ENCODE measurements around the gene SNN.

Gene SNN

DNA sequence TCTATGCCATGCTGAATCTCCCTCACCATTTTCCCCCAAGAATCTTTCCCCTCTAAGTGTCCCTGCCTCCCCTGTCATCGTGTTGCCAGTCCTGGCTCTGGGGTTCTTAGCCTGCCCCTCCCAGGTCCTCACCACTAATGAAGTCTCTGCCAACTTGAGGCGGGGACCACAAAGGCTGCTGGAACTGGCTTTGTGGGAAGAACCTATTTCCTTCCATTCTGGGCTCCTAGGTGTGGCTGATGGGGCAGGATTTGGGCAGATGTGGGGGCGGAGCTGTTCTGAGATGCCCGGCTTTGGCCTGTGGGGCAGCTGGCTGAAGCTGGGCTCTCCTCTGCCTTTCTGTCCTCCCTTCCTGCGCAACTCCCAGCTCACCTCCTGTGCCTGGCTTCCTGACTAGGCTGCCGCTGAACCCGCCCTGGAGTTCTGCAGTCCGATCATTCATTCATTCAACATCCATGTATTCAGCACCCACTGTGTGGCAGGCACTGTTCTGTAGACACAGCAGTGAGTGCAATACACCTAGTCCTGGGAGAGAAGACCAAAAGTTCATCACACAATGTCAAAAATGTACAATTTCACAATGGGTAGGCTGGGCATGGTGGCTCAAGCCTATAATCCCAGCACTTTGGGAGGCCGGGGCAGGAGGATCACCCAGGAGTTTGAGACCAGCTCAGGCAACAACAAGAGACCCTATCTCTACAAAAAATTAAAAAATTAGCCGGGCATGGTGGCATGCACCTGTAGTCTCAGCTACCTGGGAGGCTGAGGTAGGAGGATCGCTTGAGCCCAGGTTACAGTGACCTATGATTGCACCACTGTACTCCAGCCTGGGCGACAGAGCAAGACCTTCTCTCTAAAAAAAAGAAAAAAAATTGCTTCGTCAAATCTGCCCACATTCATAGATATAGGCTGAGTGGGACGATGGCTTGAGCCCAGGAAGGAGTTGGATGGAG is 1.9 kb upstream of the SNN start:
- DNase-seq = no peak

DNA sequence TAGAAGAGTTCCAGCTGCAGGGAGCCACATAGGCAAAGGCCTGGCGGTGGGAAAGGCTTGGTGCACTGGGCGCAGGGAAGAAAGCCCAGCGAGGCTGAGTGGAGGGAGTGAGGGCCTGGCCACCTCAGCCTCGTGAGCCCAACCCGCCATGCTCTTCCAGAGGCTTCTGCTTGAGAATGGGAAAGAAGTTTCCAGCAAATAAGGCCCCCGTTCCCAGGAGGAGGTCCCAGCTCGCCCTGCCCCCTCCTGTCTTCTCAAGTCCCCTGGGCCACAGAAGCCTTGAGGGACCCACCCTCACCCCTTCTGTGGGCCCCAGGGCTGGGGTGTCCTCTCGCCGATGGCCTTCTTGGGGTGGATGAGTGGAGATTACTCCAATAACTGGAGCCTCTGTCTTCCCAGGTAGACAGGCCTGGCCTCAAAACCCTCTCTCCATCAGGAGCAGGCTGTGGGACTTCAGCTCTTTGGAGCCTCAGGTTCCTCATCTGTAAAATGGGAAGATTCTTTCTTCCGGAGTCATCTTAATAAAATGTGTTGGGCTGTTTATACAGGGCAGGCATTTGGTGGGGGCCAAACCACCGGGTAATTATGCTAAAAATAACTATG is 933 bp upstream of the SNN start:
- DNase-seq = no peak

DNA sequence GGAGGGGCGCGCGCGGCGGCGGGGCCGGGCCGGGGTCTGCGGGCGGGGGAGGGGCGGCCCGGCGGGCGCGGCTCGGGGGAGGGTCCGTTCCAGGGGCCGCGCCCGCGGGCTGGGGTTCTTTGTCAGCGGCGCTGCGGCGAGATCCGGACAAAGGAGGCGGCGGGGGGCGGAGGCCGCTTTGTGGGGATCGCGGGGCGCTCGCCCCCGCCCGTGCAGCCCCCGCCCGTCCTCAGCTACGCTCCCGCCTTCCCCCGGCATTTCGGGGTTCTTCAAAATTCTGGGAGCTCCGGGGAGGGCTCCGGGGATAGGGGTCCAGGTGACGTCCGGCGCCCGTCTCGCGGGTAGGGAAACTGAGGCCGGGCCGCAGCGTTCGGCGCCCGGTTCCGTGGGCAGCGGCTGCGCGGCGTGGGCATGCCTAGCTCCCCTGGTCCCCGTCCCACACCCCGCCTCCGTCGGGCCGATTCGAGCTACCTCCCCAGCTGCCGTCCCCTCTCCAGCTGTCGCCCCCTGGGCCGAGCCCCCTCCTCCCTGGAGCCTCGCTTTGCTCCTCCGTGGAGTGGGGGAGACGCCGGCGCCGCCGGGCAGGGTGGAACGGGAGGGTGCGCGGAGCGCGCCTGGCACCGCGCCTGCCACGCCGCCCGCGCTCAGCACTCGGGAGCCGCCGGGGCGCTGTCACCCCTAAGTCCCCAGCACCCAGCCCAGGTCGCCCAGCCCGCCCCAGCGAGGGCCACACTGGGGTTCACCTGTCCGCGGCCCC is 546 bp downstream of the SNN start:
- DNase-seq = peak in 10 of 51 donors; percentile 18 to 42 (median 32)

DNA sequence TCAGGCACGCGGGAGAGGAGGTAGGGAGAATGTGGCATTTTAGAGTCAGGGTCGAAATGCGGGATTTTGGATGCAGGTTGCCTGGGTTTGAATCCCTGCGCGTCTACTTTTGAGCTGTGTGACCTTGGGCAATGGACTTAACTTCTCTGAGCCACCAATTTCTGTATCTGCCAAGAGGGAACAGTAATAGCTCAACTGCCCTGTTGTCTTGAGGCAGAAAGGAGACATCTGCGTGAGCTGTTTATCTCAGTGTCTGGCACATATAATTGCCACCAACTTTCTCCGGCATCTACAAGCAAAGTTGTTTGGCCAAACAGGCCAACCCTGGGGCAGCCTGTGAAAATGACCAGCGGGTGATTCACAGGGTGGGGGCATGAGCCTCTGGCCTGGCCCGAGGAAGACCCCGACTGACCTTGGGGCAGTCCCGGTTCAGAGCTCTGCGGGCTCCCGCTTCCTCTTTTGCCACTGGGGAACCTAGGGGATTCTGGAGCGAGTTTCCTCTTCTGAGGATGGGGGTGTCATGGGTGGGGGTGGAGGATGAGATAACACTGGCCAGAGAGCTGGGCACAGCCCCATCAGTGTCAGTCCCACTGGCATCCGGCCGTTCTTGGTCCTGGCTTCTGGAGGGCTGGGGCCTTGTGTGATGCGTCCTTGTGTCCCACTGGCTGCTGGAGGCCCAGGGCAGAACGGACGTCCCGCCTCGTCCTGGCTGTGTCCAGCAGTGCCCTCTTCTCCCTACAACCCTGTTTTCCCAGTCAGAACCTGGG is 1.3 kb downstream of the SNN start:
- DNase-seq = peak in 24 of 51 donors; percentile 26 to 70 (median 48)

DNA sequence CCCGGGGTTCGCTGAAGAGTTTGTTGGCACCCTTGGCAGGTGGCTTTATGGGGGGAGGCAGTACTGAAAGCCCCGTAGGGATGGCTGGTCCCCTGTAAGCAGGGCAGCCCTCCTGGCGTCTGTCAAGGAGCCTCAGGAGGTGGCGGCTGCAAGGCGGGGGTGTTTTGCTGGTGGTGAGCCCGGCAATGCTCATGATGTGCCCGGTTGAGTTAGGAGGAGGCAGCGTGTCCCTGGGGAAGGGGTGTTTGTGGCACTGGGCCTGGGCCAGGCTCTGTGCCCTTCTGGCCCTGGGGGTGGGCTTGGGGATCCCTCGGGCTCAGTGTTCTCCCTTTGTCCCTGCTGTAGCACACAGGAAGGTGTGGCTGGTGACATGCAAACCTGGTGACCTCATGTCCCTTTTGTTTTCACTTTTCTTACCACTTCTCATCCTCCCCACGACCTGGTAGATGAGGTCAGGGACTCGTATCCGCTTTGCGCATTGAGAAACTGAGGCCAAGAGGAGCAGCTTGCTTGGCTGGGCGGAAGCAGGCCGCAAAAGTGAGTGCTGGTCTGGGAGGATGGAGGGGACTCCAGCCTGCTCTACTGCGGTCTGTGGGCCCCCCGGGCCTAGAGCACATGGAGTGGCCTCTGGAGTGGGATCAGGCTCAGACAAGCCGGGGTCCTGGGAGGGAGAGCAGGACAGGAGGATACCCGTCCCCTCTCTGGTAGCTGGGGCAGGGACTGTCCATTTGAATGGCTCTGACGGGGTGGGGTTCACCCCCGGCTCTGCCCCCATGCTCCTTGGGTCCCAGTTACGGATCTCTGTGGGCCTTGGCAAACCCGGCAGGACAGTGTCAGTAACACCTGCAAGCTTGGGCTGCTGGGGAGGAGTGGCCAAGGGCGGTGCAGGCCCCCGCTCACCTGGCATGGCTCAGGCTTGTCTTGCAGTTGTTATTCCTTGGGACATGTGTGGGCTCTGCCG is 2.2 kb downstream of the SNN start:
- peak in 4 of 51 donors; percentile 31 to 65 (median 47) for DNase-seq

DNA sequence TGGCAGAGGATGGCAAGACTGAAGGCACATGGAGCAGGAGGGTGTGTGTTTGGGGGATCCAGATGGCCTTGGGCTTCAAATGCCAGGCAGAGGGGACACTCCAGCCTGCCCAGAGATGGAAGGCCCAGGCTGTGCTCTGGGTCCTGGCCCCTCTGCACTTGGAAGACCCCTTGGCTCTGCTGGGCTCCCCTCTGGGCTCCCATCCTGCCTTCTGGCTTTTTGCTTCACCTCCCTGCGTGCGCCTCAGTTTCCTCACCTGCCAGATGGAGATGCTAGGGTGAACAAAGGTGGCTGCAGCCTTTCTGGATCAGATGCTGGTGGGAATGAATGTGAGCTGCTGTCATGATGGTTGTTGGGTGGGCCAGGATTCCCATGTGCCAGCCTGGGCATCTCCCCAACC is 3.0 kb downstream of the SNN start:
- DNase-seq = no peak

DNA sequence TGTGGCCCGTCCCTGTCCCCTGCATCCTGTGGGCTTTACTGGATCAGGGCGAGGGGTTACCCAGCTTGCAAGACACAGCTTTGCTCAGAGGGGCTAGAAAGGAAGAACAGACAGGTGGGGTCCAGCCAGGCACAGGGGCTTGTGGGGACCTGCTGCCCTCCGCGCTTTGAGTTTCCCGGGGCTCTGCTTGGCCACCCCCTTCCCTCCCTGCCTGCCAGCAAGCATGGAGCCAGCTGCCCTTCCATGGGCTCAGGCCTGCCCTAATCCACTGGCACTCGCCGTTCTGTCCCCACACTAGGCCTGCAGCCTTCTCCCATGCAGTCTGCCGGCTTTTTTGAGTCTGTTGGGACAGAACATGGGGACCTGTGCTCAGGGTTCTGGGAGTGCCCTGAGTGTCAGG is 3.4 kb downstream of the SNN start:
- DNase-seq = peak in 1 of 51 donors; percentile 31

DNA sequence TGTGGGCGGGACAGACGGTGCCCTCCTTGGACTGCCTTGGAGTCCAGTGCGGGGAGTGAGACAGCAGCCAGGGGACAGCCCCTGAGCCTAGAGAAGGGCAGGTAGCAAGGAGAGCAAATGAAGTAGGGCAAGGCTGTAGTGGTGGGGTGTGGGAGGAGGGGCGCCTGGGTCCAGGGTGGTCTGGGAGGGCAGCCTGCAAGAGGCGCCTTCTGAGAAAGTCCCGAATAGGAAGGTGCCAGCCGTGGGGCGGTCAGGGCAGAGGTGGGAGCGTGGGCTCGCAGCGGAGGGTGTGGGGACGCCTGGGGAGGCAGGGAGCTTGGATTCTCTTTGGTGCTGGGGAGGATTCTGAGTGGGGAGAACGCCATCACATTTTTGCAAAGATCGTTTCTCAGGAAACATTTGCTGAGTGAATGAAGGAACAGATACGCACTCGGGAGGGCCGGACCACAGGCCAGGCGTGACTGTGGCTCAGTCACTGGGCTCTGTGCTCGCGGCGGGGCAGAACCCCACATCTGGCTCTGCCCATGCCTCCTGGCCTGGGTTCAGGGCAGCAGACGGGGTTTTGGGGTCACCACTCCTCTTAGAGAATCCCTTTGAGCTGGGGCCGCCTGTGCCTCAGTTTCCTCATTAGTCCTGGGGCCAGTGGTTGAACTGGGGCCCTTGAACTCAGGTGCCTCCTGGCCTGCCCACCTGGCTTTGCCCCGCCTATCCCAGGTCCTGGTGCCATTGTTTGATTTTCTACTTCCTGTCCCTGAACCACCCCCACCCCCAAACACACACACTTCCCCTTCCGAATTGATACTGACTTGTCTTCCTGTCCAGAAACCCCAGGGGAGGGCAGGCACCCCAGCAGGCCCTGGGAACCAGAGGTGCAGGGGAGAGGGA is 4.2 kb downstream of the SNN start:
- no peak for DNase-seq

DNA sequence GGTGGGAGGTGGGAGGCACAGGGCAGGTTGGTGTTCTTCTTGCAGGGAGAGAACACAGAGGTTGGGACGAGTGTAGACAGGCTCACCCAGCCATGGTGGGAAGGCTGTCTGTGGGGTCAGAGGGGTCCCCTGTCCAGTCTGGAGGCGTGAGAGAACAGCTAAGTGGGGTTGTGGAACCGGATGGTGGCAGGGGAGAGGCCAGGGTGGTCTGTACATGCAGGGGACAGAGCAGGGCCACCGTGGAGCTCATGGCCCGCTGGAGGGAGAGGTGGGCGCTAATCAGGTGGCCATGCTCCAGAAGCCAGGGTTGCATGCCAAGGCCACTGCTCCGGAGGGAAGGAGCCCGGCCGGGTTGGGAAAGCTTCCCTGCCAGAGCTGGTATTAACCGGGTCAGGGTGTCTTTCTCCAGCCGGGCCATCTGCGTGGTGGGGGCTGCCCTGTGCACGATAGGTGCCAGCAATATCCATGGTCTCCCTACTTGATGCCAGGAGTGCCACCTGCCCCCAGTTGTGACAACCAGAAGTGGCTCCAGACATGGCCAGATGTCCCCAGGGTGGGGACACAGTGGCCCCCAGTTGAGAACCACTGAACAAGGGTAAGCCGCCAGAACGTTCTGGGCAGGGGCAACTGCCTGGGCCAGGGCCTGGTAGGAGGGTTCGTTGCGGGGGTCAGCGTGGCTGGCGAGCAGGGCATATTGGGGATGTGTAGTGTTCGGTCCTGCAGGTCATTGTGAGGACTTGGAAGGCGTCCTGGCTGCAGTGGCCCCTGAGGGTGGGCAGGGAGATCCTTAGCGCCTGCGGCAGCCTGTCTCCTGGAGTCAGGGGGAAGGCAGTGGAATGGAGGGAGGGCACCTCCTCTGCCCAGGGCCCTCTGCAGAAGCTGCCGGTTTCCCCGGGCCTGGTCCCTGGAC is 5.1 kb downstream of the SNN start:
- DNase-seq = peak in 10 of 51 donors; percentile 20 to 62 (median 42)

DNA sequence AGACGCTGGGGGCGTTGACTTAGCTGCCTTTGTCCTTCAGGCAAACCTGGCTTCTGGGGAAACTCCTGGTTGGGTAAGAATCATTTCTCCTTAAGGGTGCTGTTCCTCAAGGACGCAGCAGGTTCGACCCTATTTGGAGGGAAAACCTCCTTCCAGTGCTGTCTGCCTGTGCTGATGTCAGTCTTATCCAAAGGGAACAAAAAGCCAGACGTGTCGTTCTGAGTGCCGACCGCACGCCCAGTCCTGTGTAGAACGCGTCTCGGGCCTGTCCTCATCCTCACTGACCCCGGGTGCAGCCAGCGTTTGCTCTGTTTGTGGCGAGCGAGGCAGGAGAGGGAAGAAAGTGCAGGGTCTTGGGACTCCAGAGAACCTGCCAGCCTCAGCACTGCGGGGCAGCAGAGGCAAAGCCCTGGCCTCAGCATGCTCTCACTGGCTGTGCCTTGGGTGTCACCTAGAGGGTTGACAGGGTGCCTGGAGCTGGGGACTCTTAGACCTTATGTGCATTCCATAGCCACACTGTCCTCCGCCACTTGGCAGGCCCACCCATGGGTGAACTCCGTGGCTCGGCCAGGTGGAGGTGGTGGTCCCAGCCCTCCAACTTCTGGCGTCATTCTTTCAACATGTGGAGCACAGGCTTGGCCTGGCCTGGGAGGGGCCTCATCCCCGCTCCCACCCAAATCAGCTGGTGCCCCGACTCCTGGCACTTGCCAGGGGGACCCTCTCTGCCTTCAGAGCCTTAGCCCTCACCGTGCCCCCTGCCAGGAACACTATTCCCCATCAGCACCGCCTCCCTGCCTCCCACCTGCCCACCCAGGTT is 6.0 kb downstream of the SNN start:
- DNase-seq = no peak

DNA sequence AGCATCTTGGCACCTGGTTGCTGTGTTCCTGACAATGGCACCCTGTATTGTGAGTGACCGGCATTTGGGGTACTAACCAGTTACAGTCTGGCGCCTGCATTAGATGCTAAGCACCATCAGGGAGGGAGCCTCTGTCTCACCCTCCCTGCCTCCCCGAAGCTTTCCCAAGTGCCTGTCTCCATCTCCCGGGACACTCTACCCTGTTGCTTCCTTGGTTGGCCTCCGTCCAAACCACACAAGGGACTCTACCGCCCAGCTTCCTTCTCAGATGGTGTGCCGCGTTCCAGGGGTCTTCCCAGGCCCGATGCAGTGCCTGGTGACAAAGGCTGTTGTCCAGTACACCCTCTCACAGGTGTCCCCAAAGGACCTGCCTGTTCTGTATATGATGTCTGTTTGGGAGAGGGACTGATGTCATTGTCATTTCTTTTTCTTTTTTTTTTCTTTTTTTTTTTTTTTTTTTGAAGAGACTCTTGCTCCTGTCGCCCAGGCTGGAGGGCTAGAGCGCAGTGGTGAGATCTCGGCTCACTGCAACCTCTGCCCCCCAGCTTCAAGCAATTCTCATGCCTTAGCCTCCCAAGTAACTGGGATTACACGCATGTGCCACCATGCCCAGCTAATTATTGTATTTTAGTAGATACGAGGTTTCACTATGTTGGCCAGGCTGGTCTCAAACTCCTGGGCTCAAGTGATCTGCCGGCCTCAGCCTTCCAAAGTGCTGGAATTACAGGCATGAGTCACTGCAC is 6.7 kb downstream of the SNN start:
- DNase-seq = peak in 4 of 51 donors; percentile 16 to 38 (median 20)

DNA sequence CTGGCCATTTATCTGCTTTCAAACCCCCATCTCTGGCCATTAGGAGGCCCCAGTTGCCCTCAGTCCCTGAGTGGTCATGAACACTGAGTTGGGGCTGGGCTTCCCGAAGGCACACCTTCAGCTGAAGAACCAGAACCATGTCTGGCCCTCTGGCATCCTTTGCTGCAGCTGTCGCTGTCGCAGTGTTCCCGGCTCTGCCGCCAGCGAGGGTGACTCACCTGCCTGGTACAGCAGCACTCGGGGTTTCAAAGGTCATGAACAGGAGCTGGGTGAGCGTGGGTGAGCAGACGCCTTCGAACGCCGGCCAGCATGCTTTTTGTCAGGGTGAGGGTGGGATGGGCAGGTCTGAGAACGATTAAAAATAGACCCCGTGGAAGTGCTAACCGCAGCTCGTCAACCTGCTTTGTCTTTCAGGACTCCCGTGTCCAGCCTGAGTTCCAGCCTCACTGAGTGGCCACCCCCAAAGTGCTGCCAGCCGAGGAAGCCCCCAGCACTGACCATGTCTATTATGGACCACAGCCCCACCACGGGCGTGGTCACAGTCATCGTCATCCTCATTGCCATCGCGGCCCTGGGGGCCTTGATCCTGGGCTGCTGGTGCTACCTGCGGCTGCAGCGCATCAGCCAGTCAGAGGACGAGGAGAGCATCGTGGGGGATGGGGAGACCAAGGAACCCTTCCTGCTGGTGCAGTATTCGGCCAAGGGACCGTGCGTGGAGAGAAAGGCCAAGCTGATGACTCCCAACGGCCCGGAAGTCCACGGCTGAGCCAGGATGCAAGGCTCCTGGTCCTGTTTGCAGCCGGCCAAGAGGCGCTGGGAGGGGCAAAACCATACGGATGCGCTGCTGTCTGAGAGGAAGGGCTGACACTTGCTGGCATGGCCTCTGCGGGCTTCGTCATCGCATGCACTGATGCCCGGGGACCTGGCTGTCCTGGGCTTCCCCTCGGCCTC is 7.6 kb downstream of the SNN start:
- DNase-seq = peak in 2 of 51 donors; percentile 14 to 42

DNA sequence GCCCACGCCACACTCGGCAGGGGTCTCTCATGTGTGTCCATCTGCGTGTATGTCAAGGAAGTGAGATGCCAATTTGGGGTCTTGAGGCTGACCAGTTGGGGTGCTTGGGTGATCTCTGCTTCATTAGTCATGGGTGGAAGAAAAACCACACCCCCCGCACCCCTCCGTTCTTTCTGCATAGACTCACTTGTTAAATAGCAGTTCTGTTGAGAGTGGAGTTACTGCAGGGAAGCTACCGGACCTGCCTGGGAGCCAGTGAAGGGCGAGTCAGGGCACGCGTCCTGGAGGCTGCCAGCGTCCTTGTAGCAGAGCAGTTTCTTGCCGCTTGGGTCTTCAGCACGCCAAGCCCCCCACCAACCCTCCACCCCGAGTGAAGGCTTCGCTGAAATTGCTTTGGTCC is 8.5 kb downstream of the SNN start:
- no peak for DNase-seq

DNA sequence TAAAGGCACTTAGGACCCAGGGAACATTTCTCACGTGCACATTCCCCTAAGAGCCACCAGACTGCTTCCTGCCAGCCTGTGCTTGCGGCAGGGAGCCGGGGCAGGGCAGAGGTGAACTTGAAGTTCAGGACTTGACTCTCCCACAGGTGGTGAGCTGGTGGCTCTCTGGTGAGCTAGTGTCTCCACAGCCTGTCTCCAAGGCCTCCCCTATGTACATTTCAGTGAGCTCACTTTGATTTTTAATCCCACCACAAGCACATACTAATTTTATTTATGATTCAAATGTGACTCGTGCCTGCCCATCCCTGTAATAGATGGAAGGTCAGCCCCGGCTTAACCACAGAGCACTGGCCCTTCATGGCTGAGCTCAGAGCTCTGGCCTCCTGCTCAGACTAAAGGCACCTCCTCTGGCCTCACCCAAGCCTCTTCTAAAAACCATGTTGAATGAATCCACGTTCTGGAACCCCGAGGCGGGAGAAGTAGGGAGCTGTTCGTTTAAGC is 9.2 kb downstream of the SNN start:
- no peak for DNase-seq
